Stimulated activated memory B cell treated with anti-CD40 and anti-IgM and Interleukin-4, amounts not matched to agents 10 μg/mL and 1 μg/mL and 100 μg/mL, for 72 hours (primary cell): ENCODE measurements around the gene TNFRSF11A.

Experiments used
- ATAC-seq: fragments of 150-1000 bp; cut with Tn5 transposase; 2 replicates; pipeline ENCODE4 v1.10.0; 2021
- H3K27ac Mint-ChIP-seq: one replicate; pipeline ENCODE4 v1.8.0; 2022; ENCODE audit warnings: mild to moderate bottlenecking, mixed read lengths
- H3K27me3 Mint-ChIP-seq: one replicate; pipeline ENCODE4 v1.8.0; 2022; ENCODE audit warnings: mixed read lengths
- H3K36me3 Mint-ChIP-seq: one replicate; pipeline ENCODE4 v1.8.0; 2022; ENCODE audit warnings: mixed read lengths
- H3K4me1 Mint-ChIP-seq: one replicate; pipeline ENCODE4 v1.8.0; 2022; ENCODE audit warnings: mixed read lengths
- H3K4me3 Mint-ChIP-seq: one replicate; pipeline ENCODE4 v1.8.0; 2022; ENCODE audit warnings: mild to moderate bottlenecking, moderate library complexity, mixed read lengths
- H3K9me3 Mint-ChIP-seq: one replicate; pipeline ENCODE4 v1.8.0; 2022; ENCODE audit warnings: mixed read lengths

TNFRSF11A gene

DNA sequence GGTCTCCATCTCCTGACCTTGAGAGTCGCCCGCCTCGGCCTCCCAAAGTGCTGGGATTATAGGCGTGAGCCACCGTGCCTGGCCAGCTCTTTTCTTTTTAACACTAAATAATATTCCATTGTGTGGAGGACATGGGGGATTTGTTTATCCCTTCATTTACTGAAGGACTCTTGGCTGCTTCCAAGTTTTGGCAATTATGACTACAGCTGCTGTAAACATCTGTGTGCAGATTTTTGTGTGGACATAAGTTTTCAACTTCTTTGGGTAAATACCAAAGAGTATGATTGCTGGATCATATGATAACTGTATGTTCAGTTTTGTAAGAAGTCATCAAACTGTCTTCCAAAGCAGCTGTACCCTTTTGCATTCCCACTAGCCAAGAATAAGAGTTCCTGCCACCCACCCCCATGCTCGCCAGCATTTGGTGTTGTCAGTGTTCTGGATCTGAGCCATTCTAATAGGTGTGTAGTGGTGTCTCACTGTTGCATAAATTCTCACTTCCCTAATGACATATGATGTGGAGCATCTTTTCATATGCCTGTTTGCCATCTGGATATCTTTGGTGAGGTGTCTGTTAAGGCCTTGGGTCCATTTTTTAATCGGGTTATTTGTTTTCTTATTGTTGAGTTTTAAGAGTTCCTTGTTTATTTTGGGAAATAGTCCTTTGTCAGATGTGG lies 52.2 kb downstream of the TNFRSF11A start:
- H3K36me3 Mint-ChIP-seq = no peaks in the 10 kb centered on the region
- no peak overlapping the region for H3K4me3 Mint-ChIP-seq
- no peak overlapping the region for H3K27ac Mint-ChIP-seq
- H3K27me3 Mint-ChIP-seq = peaks cover 12% of the 10 kb centered on the region
- ATAC-seq = no peak
- H3K4me1 Mint-ChIP-seq = peaks cover 10% of the 10 kb centered on the region
- no peaks in the 10 kb centered on the region for H3K9me3 Mint-ChIP-seq

DNA sequence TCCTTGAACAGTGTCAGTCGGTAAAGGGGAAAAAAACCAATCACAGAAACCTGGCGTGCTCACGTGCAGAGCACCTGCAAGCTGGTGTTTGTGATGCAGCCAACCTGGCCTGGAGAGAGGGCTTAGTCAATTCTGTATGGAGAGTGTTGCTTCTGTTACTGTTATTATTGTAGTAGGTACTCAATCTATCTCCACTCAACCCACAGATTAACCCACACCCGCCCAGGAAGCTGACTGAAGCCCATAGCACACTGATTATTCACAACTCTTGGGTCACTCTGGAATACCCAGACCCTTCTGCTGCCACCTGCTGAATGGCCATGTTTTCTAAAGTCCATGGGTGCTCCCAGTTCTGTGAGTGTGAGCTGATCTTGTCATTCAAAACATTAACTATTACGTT lies 53.9 kb downstream of the TNFRSF11A start:
- peaks cover 3% of the 10 kb centered on the region for H3K9me3 Mint-ChIP-seq
- ATAC-seq = no peak
- peaks cover under 1% of the 10 kb centered on the region for H3K4me1 Mint-ChIP-seq
- H3K36me3 Mint-ChIP-seq = no peaks in the 10 kb centered on the region
- H3K4me3 Mint-ChIP-seq = no peak overlapping the region
- peaks cover 23% of the 10 kb centered on the region for H3K27me3 Mint-ChIP-seq
- no peak overlapping the region for H3K27ac Mint-ChIP-seq

DNA sequence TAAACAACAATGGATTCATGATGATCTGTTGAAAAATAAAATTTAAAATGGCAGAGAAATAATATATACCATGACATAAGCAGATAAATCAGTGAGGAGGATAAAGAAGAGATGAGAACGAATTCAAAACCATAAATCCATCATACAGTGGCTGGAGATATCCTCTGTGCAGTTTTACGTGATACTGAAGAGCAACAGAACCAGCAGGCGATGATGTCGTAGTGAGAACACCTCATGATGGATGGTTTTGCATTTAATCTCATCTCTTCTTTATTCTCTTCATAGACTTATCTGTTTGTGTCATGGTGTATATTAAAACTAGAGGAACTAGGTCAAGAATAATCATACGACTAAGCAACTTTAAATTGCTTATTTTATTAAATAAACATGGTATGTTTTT lies 56.3 kb downstream of the TNFRSF11A start:
- Mint-ChIP-seq H3K27ac (no peak overlapping the region), H3K9me3 (peaks cover 3% of the 10 kb centered on the region), H3K27me3 (peaks cover 41% of the 10 kb centered on the region), H3K4me3 (no peak overlapping the region), H3K36me3 (no peaks in the 10 kb centered on the region), H3K4me1 (no peaks in the 10 kb centered on the region)
- no peak for ATAC-seq

DNA sequence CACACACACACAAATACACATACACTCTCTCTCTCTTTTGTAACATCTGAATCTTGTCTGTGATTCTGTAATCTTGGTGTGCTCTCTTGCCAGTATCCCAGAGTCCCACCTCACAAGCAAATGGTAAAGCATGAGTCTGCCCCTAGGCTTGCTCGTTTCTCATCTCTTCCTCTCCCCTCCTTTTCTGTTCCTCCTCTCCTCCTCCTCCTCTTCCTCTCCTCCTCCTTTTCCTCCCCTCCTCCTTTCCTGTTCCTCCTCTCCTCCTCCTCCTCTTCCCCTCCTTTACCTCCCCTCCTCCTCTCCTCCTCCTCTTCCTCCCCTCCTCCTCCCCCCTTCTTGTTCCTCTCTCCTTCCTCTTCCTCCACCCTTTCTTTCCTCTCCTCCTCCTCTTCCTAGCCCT lies 59.0 kb downstream of the TNFRSF11A start:
- peaks cover 49% of the 10 kb centered on the region for H3K27me3 Mint-ChIP-seq
- H3K4me1 Mint-ChIP-seq = no peaks in the 10 kb centered on the region
- no peak overlapping the region for H3K27ac Mint-ChIP-seq
- ATAC-seq = no peak
- no peak overlapping the region for H3K4me3 Mint-ChIP-seq
- H3K36me3 Mint-ChIP-seq = no peaks in the 10 kb centered on the region
- peaks cover 3% of the 10 kb centered on the region for H3K9me3 Mint-ChIP-seq

DNA sequence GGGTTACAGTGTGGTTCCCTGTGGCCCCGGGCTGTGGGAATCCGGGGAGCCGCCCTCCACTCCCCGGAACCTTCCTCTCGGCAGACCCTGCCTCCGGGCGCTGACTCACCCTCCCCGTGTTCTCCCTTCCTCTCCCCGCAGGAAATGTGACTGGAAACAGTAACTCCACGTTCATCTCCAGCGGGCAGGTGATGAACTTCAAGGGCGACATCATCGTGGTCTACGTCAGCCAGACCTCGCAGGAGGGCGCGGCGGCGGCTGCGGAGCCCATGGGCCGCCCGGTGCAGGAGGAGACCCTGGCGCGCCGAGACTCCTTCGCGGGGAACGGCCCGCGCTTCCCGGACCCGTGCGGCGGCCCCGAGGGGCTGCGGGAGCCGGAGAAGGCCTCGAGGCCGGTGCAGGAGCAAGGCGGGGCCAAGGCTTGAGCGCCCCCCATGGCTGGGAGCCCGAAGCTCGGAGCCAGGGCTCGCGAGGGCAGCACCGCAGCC lies 59.5 kb downstream of the TNFRSF11A start:
- no peak overlapping the region for H3K27ac Mint-ChIP-seq
- no peak for ATAC-seq
- H3K4me3 Mint-ChIP-seq = no peak overlapping the region
- H3K36me3 Mint-ChIP-seq = no peaks in the 10 kb centered on the region
- H3K9me3 Mint-ChIP-seq = peaks cover 3% of the 10 kb centered on the region
- peaks cover 49% of the 10 kb centered on the region for H3K27me3 Mint-ChIP-seq
- H3K4me1 Mint-ChIP-seq = no peaks in the 10 kb centered on the region

DNA sequence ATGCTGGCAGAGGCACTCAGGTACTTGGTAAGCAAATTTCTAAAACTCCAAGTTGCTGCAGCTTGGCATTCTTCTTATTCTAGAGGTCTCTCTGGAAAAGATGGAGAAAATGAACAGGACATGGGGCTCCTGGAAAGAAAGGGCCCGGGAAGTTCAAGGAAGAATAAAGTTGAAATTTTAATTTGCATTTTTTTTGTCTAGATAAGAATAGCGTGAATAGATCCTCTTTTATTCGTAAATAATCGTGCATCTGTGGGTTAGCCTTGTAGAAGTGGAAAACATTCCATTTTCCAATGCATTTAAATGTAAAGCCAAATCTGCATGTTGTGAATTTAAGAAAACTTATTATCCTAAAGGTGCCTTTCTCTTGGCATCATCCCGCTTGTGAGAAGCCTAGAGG lies 61.0 kb downstream of the TNFRSF11A start:
- Mint-ChIP-seq H3K4me3 (no peak overlapping the region), H3K36me3 (no peaks in the 10 kb centered on the region), H3K27ac (no peak overlapping the region), H3K4me1 (no peaks in the 10 kb centered on the region), H3K9me3 (peaks cover 6% of the 10 kb centered on the region), H3K27me3 (peaks cover 55% of the 10 kb centered on the region)
- no peak for ATAC-seq

DNA sequence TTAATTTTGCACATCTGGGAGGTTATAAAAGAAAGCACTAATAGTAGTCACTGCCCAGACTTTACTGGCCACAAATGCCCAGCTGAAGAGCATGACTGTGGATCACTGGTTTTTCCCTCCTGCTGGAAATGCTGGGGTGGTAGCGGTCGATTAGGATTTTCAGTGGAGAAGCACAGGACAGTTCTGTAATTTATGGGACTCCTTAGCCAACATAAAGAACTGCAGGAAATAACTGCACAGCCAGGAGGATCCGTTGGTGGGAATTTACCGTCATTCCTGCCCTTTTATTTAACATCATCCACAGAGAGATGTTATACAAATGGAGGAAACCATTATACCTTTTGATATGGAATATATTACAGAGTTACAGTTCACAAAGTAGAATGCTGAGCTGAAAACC lies 61.5 kb downstream of the TNFRSF11A start:
- H3K27me3 Mint-ChIP-seq = peaks cover 60% of the 10 kb centered on the region
- no peak overlapping the region for H3K4me3 Mint-ChIP-seq
- no peak overlapping the region for H3K27ac Mint-ChIP-seq
- no peak for ATAC-seq
- H3K9me3 Mint-ChIP-seq = peaks cover 6% of the 10 kb centered on the region
- H3K4me1 Mint-ChIP-seq = no peaks in the 10 kb centered on the region
- H3K36me3 Mint-ChIP-seq = no peaks in the 10 kb centered on the region

DNA sequence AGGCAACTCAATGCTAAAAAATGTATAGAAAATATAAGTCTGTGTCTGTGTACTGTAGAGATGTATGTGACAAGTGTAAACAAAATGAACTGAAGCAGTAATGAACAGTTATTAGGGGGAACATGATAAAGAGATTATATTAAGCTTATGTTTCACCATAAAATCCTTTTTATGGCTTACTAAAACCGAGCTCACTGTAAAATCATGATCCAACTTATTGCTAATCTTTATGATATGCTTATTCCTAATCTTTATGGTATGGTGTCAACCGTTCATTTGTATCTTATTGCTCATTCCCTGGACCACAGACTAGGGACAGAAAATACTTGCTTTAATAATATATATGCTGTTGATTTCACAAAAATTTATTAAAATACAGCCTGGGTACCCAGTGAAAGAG lies 62.1 kb downstream of the TNFRSF11A start:
- no peaks in the 10 kb centered on the region for H3K36me3 Mint-ChIP-seq
- no peak overlapping the region for H3K4me3 Mint-ChIP-seq
- ATAC-seq = no peak

DNA sequence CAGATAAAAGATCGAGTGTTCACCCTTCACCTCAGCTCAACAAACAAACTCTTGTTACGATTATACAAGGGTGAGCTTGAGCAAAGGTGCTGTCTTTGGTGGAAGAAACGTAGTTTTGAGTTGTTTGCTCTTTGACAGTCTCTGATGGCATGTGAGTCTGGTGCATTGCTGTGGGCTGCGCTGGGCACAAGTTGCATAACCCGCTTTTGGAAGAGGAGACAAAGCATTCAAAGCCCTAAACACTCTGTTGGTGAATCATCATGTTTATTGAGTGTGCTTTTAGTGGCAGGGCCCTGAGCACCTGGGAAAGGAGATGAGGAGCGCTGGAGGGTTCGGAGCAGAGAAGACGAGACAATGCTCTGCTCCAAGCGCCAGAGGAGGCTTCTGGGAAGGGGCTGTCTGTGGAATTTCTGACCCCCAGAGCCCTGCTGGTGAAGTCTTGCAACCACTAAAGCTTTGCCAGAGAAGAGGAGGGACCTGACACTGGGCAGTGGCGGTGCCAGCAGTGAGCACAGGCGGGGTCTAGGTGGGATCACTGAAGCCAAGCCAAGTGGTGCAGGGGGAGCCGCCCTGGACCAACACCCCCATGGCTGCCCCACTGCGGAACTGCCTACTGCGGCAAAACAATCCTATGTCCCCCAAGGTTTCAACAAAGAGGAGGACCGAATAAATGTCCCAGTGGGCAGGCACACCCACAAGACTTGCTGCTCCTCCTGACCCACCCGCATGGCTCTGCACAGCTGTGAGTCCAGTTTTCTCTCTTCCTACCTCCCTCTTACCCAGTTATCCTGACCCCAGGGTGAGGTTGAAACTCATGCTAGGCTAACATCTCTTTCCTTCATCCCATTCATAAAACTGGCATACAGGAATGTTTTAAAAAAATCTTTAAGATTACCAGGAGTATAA lies 64.0 kb downstream of the TNFRSF11A start:
- H3K27ac Mint-ChIP-seq = no peak overlapping the region
- H3K36me3 Mint-ChIP-seq = no peaks in the 10 kb centered on the region
- no peaks in the 10 kb centered on the region for H3K4me1 Mint-ChIP-seq
- H3K4me3 Mint-ChIP-seq = no peak overlapping the region
- H3K9me3 Mint-ChIP-seq = peaks cover 3% of the 10 kb centered on the region
- peaks cover 57% of the 10 kb centered on the region for H3K27me3 Mint-ChIP-seq
- no peak for ATAC-seq

More for the DNA sequence above, 62.1 kb downstream of the TNFRSF11A start:
- Mint-ChIP-seq H3K4me1 (no peaks in the 10 kb centered on the region), H3K27ac (no peak overlapping the region), H3K27me3 (peaks cover 60% of the 10 kb centered on the region), H3K9me3 (peaks cover 6% of the 10 kb centered on the region)

DNA sequence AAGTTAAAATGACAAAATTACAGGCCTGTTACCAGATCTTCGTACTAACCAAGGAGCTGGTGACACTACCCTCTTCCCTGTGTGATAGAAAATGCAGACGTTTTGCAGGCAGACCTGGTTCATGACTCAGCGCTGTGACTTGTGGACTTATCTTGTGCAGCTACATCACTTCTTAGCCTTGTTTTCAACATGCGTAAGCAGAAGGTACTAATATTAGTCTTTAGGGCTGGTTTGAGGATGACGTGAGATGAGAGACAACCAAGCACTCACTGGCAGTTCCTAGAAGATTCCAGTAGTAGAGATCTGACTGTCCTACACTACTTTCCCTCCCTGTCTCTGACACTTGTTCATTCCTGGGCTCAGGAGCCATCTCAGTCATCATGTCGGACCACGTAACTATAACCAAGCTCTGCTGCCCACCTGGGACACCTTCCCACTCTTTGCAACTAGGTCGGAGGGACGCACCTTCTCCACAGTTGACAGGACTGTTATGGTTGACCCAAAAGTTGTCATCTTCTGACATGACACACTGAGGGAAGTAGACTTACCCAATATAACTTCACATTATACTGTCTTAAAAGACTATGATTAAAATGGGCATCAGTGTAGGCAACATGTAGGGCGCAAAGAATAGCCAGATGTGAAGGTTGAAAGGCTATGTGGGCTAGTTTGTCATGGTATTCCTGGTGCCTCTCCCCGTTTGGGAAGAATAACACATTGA lies 64.8 kb downstream of the TNFRSF11A start:
- no peak overlapping the region for H3K27ac Mint-ChIP-seq
- peaks cover 49% of the 10 kb centered on the region for H3K27me3 Mint-ChIP-seq
- no peak overlapping the region for H3K4me3 Mint-ChIP-seq
- ATAC-seq = no peak
- H3K9me3 Mint-ChIP-seq = peaks cover 3% of the 10 kb centered on the region
- H3K4me1 Mint-ChIP-seq = no peaks in the 10 kb centered on the region
- no peaks in the 10 kb centered on the region for H3K36me3 Mint-ChIP-seq

DNA sequence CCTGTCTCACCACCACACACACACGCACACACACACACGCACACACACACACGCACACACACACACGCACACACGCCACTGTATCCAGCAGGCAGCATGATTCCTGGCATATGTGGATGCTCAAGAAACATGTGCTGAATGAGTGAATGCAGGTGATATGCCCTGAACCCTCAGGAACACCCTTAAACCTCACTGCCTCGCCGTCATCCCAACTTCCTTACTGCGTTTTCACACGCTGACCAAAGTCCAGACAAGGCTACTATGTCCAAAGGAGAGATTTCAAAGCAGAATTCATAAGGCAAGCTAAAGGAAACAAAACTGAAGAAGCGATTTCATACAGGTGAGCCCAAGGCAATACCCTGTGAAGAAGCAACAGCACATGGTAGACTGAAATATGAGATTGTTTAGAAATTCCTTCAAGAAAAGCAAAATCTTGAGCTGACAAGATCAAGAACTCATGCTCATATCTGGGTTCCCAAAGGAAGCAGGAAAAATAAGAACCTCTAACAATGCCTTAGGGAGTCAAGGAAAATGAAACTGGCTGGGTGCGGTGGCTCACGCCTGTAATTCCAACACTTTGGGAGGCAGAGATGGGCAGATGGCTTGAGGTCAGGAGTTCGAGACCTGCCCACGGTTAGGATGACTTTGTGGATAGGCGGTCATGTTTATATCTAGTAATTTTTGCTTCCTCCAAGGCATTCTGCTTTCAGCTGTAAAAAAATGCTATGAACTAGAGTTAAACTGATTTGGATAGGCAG lies 69.1 kb downstream of the TNFRSF11A start:
- Mint-ChIP-seq H3K9me3 (peaks cover 3% of the 10 kb centered on the region), H3K27me3 (peaks cover 30% of the 10 kb centered on the region), H3K4me3 (no peak overlapping the region), H3K27ac (no peak overlapping the region), H3K4me1 (peaks cover 1% of the 10 kb centered on the region), H3K36me3 (no peaks in the 10 kb centered on the region)
- no peak for ATAC-seq

DNA sequence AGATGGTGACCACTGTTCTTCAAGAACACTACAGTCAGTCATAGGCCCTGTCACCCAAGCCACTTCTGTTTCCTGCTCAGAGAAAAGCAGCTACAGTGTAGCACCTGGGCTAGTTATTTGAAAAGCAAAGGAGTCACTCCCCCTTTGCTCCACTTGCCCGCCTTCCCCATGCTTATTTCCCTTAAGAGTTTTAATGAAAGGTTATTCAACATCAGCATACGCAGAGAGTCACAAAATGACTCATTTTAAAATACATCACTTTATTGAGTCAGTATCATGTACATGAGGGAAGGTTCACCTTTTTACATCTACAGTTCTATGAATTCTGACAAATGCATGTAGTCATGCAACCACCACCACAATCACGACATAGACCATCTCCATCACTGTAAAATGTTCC lies 71.3 kb downstream of the TNFRSF11A start:
- Mint-ChIP-seq H3K36me3 (no peaks in the 10 kb centered on the region), H3K27ac (no peak overlapping the region), H3K9me3 (no peaks in the 10 kb centered on the region), H3K27me3 (peaks cover 21% of the 10 kb centered on the region), H3K4me3 (no peak overlapping the region), H3K4me1 (peaks cover 12% of the 10 kb centered on the region)
- ATAC-seq = no peak

DNA sequence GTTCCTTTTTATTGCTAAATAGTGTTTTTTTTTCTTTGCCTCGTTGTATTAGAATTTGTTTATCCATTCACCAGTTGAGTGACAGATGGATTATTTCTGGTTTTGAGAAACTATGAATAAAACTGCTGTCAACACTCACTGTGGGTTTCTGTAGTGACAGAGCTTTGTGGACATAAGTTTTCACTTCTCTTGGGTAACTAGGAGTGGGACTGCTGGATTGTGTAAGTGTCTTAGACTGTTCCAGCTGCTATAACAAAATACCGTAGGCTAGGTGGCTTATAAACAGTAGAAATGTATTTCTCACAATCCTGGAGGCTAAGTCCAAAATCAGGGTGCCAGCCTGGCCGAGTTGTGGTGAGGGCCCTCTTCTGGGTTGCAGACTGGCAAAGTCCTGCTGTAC lies 71.9 kb downstream of the TNFRSF11A start:
- Mint-ChIP-seq H3K27me3 (peaks cover 16% of the 10 kb centered on the region), H3K9me3 (no peaks in the 10 kb centered on the region), H3K27ac (no peak overlapping the region), H3K36me3 (no peaks in the 10 kb centered on the region), H3K4me3 (no peak overlapping the region), H3K4me1 (peaks cover 12% of the 10 kb centered on the region)
- ATAC-seq = no peak

DNA sequence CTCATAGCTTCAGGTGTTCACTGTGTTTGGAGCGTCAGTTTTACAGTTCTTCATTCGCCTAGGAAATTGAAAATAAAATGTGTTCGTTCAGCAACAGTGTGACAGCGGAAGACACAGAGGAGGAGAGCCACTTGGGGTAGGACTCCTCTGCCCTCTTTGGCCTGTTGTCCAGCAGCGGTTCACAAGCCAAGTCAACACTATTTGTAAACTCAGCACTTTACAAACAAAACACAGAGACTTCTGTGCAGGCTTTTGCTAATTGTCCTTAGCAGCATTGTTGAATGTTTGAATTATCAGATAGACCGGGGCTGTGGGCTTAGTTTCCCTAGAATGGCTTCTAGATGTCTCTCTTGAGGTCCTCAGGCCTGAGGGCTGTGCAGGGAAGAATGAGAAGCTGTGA lies 73.2 kb downstream of the TNFRSF11A start:
- Mint-ChIP-seq H3K4me1 (peaks cover 12% of the 10 kb centered on the region), H3K27ac (no peak overlapping the region), H3K36me3 (no peaks in the 10 kb centered on the region), H3K27me3 (peaks cover 8% of the 10 kb centered on the region), H3K4me3 (no peak overlapping the region), H3K9me3 (no peaks in the 10 kb centered on the region)
- ATAC-seq = no peak

DNA sequence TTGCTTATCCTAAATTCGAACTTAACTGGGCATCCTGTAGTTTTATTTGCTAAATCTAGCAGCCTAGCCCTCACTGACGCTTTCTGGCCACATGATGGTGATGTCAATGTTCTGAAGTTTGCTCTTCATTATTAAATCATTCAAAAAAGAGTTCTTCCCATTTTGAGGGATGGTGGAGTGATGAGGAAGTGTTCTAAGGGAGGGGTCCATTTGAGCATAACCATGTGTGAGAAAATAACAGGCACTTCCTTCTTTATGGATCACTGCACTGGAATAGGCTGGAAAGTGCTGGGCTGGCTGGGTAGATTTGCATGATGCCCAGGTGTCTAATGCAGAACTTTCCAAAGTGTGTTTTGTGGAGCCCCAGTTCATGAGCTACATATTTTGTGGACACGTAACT lies 74.2 kb downstream of the TNFRSF11A start:
- H3K4me3 Mint-ChIP-seq = no peak overlapping the region
- no peaks in the 10 kb centered on the region for H3K27me3 Mint-ChIP-seq
- ATAC-seq = no peak
- no peak overlapping the region for H3K27ac Mint-ChIP-seq
- H3K9me3 Mint-ChIP-seq = no peaks in the 10 kb centered on the region
- H3K4me1 Mint-ChIP-seq = peaks cover 12% of the 10 kb centered on the region
- no peaks in the 10 kb centered on the region for H3K36me3 Mint-ChIP-seq
